Measurements from ENCODE around the gene NADK.

GRCh38 chr1:1817221-1817620 is 39.0 kb upstream of the NADK start:
- TF ChIP-seq ZNF382 (CRISPR knock-in tag; IDR thresholded peaks at IDR 0.05; ENCODE audit: borderline replicate concordance) (no peak), ZHX1 (CRISPR knock-in tag; IDR thresholded peaks at IDR 0.05; ENCODE audit: low read depth) (no peak)

All from HepG2 (cell line).